Stimulated activated CD4-positive, alpha-beta T cell treated with anti-CD3 and anti-CD28 coated beads, Interleukin-2, amount 100 ng/mL, for 24 hours (primary cell): ENCODE measurements around the gene CANT1.
"Not testable (repeated sequence)": the region's sequence is repeated elsewhere in the genome, so short reads cannot be mapped to it uniquely, and the experiment has no call there.

Experiments used
- DNase-seq, 2 donors: peaks; one replicate each; pipeline ENCODE4 v3.0.0-alpha.2; 2020

CANT1 gene

GRCh38 chr17:78956254-78956653, 53.3 kb downstream of the CANT1 start:
- no peak for DNase-seq

- DNase-seq: no peak
Observed at GRCh38 chr17:78954684-78955083, 54.9 kb downstream of the CANT1 start.

GRCh38 chr17:78953356-78954350, 55.9 kb downstream of the CANT1 start:
- DNase-seq: no peak

GRCh38 chr17:78952706-78953105, 56.9 kb downstream of the CANT1 start:
- no peak for DNase-seq

- DNase-seq: no peak
Observed at GRCh38 chr17:78951967-78952551, 57.5 kb downstream of the CANT1 start.

- DNase-seq: no peak
Observed at GRCh38 chr17:78950870-78951269, 58.7 kb downstream of the CANT1 start.

- DNase-seq: no peak
Observed at GRCh38 chr17:78947235-78948149, 62.1 kb downstream of the CANT1 start.

GRCh38 chr17:78946631-78947030, 62.9 kb downstream of the CANT1 start:
- no peak for DNase-seq

- no peak for DNase-seq
Observed at GRCh38 chr17:78946131-78946530, 63.4 kb downstream of the CANT1 start.

- DNase-seq: not testable (repeated sequence)
Observed at GRCh38 chr17:78945455-78945854, 64.1 kb downstream of the CANT1 start.

GRCh38 chr17:78944956-78945355, 64.6 kb downstream of the CANT1 start:
- DNase-seq: no peak

- no peak for DNase-seq
Observed at GRCh38 chr17:78944026-78944425, 65.5 kb downstream of the CANT1 start.
